Panc1 (cell line): Measurements from ENCODE around the gene OTULIN. TPM values are rescaled to one million over a fixed set of nuclear protein-coding genes. Genes with fewer than 3 reads are reported as not detected.
A peak's percentile ranks its signal among the peaks of the same experiment; 100 is the strongest.

Source experiments
- ATAC-seq: fragments of 200-7000 bp; cut with Tn5 transposase; 2 replicates; pipeline ENCODE4 v1.9.1; 2020; ENCODE audit warnings: mild to moderate bottlenecking, moderate library complexity
- BruUV-seq: library from RNA; stranded (reverse); fragments of 400-500 nt; replicated peaks from 2 replicates; lab custom pipeline; 2021; lab: Mats Ljungman, UMichigan
- CTCF ChIA-PET: fragments of 300-600 bp; sonication (Branson Sonifier 250); formaldehyde crosslinking; loops from one replicate; lab custom pipeline; 2022; ENCODE audit warnings: antibody characterized with exemption; lab: Charles Lee
- POLR2A ChIA-PET: fragments of 300-600 bp; sonication (Branson Sonifier 250); formaldehyde crosslinking; loops from one replicate; lab custom pipeline; 2022; ENCODE audit warnings: antibody characterized with exemption; lab: Charles Lee
- DNase-seq: peaks from one replicate; pipeline ENCODE4 v3.0.0-alpha.2; 2010; ENCODE audit warnings: low read depth, low spot score
- H3K27ac ChIP-seq: 2 replicates; pipeline ENCODE4 v1.5.1; 2011; ENCODE audit warnings: mild to moderate bottlenecking, low read length, inconsistent platforms
- H3K27me3 ChIP-seq: fragments of 200-500 bp; sonication (Bioruptor generic); 2 replicates; pipeline ENCODE4 v1.6.0; 2014; ENCODE audit warnings: low read length, inconsistent platforms; ENCODE audit not compliant: control insufficient read depth, insufficient read depth
- H3K36me3 ChIP-seq: fragments of 200-500 bp; sonication (Bioruptor generic); 2 replicates; pipeline ENCODE4 v1.5.1; 2014; ENCODE audit warnings: inconsistent platforms, mild to moderate bottlenecking, low read length, moderate library complexity; ENCODE audit not compliant: control insufficient read depth, insufficient read depth
- H3K4me1 ChIP-seq: 2 replicates; pipeline ENCODE4 v1.5.1; 2011; ENCODE audit warnings: inconsistent platforms, mild to moderate bottlenecking, low read length, moderate library complexity; ENCODE audit not compliant: control insufficient read depth, insufficient read depth
- H3K4me3 ChIP-seq, 2 experiments: 2 replicates each; pipeline ENCODE4 v1.5.1; 2011 to 2012; ENCODE audit warnings: low read depth in 2 of 2, low read length in 2 of 2, mild to moderate bottlenecking in 2 of 2, inconsistent platforms in 1 of 2, moderate library complexity in 1 of 2
- H3K9me3 ChIP-seq: fragments of 200-500 bp; sonication (Bioruptor generic); 2 replicates; pipeline ENCODE4 v1.5.1; 2014; ENCODE audit warnings: low read depth, mild to moderate bottlenecking, inconsistent platforms, low read length, moderate library complexity; ENCODE audit not compliant: control insufficient read depth, insufficient read depth
- POLR2AphosphoS5 ChIP-seq: IDR thresholded peaks from 2 replicates; pipeline ENCODE4 v1.6.1; 2012; ENCODE audit warnings: mild to moderate bottlenecking, low read depth, low read length, moderate library complexity
- SIN3A ChIP-seq: IDR thresholded peaks from 2 replicates; pipeline ENCODE4 v1.6.1; 2012; ENCODE audit warnings: low read depth, mild to moderate bottlenecking, low read length, moderate library complexity, borderline replicate concordance; ENCODE audit not compliant: insufficient read depth
- TCF7L2 ChIP-seq: IDR thresholded peaks from 2 replicates; pipeline ENCODE4 v1.6.1; 2011; ENCODE audit warnings: mild to moderate bottlenecking, low read depth, low read length, inconsistent platforms
- in situ Hi-C: cut with HindIII; loops from 2 replicates; pipeline ENCODE4 v1.10.0; 2016; ENCODE audit warnings: low sequenced_read_pairs, low pct_unique_long_range_greater_than_20kb
- intact Hi-C: fragments of 100-400 bp; cut with micrococcal nuclease; formaldehyde crosslinking; loops from one replicate; pipeline ENCODE4 v1.10.0; 2022; ENCODE audit not compliant: unreplicated experiment
- total RNA-seq: library from RNA; stranded (reverse); gene quantifications from one replicate; pipeline ENCODE4 v1.2.1, GENCODE V29; 2021; ENCODE audit not compliant: unreplicated experiment
- TF ChIP-seq, protein P1 (sequence below): fragments of 450-650 bp; IDR thresholded peaks from 2 replicates; pipeline ENCODE4 v1.5.1; 2017; ENCODE audit warnings: mild to moderate bottlenecking
- TF ChIP-seq, protein P2 (sequence below), 2 experiments: IDR thresholded peaks; 2 replicates each; pipeline ENCODE4 v1.6.1; 2011 to 2012; ENCODE audit warnings: low read depth in 2 of 2, control low read depth in 1 of 2, low read length in 1 of 2, mild to moderate bottlenecking in 1 of 2, moderate library complexity in 1 of 2; ENCODE audit not compliant: insufficient read depth in 1 of 2

OTULIN gene
- total RNA-seq, 1 experiment from 2014 or later: 40.1 TPM

DNA sequence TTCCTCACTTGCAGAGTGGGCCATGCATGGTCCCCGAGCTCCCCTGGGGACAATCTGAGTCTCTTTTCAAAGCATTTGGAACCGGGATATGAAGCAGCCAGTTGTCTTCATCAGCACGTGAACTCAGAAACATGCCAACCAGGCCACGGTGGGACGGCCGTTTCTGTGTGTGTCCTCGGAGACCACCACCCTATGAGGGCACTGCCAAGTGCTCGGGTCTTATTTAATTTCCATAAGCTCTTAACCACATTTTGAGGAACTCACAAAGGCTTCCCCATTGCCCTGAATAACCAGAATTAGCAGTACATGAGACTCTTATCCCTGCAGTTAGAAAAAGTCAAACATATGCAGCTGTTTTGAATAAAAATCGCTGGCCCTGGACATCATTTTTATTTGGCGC lies 60.1 kb downstream of the OTULIN start:
- H3K4me1 ChIP-seq: no peaks in the 10 kb centered on the region
- ATAC-seq: no peak
- TF ChIP-seq, protein P1, sequence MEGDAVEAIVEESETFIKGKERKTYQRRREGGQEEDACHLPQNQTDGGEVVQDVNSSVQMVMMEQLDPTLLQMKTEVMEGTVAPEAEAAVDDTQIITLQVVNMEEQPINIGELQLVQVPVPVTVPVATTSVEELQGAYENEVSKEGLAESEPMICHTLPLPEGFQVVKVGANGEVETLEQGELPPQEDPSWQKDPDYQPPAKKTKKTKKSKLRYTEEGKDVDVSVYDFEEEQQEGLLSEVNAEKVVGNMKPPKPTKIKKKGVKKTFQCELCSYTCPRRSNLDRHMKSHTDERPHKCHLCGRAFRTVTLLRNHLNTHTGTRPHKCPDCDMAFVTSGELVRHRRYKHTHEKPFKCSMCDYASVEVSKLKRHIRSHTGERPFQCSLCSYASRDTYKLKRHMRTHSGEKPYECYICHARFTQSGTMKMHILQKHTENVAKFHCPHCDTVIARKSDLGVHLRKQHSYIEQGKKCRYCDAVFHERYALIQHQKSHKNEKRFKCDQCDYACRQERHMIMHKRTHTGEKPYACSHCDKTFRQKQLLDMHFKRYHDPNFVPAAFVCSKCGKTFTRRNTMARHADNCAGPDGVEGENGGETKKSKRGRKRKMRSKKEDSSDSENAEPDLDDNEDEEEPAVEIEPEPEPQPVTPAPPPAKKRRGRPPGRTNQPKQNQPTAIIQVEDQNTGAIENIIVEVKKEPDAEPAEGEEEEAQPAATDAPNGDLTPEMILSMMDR: no peak
- TF ChIP-seq TCF7L2 (no peak), POLR2AphosphoS5 (no peak), SIN3A (no peak)
- TF ChIP-seq, protein P2, sequence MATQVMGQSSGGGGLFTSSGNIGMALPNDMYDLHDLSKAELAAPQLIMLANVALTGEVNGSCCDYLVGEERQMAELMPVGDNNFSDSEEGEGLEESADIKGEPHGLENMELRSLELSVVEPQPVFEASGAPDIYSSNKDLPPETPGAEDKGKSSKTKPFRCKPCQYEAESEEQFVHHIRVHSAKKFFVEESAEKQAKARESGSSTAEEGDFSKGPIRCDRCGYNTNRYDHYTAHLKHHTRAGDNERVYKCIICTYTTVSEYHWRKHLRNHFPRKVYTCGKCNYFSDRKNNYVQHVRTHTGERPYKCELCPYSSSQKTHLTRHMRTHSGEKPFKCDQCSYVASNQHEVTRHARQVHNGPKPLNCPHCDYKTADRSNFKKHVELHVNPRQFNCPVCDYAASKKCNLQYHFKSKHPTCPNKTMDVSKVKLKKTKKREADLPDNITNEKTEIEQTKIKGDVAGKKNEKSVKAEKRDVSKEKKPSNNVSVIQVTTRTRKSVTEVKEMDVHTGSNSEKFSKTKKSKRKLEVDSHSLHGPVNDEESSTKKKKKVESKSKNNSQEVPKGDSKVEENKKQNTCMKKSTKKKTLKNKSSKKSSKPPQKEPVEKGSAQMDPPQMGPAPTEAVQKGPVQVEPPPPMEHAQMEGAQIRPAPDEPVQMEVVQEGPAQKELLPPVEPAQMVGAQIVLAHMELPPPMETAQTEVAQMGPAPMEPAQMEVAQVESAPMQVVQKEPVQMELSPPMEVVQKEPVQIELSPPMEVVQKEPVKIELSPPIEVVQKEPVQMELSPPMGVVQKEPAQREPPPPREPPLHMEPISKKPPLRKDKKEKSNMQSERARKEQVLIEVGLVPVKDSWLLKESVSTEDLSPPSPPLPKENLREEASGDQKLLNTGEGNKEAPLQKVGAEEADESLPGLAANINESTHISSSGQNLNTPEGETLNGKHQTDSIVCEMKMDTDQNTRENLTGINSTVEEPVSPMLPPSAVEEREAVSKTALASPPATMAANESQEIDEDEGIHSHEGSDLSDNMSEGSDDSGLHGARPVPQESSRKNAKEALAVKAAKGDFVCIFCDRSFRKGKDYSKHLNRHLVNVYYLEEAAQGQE (IDR thresholded peaks at IDR 0.05; ENCODE audit: insufficient read depth in 1 of 2, low read depth in 2 of 2, low read length in 1 of 2): no peak
- H3K36me3 ChIP-seq: no peaks in the 10 kb centered on the region
- DNase-seq: no peak
- no peak overlapping the region for H3K27ac ChIP-seq
- intact Hi-C loops: loop anchor here (5.0 to 10.0 kb wide), 2 partner anchors 148 to 700 kb away; partner anchors contain the start of gene ANKH
- H3K4me3 ChIP-seq: no peak overlapping the region
- in situ Hi-C loops: no loop called here
- ChIA-PET CTCF (no interaction called here), POLR2A (no interaction called here)
- H3K9me3 ChIP-seq: no peaks in the 10 kb centered on the region
- no peaks in the 10 kb centered on the region for H3K27me3 ChIP-seq
- no TSS peak for BruUV-seq

DNA sequence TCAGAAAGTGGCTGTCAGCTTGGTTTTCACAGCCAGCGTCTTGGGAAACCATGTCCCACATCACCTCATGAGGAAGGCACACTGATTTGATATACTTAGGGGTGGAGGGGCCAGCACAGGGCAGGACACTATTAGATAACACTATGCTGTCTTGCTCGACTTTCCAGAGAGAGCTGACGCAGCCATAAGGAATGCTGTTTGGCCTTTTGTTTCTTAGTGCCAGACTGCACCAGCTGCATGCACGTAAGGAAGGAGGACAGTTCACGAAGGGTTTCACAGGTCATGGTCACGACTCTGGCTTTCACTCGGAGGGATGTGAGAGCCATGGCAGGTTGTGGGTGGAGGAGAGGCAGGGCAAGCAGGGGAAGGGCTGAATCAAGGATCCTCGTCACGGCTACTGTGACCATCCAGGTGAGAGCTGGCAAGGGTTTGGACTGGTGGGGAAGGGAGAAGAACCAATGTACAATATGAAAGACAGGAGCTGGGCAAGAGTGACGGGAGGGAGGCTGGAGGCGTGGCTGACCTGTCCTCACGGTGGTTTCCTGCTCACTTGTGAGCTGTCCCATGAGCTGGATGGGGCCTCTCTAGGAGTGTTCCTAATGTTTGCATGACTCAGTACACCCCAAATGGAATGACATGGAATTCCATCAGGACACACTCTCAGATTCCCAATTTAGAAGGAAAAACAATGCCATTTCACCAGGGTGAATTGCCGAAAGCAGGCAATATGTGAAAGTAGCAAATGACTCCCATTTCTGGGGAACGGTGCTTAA lies 61.7 kb downstream of the OTULIN start:
- no peak overlapping the region for H3K27ac ChIP-seq
- peak; percentile 42; the same call in 1 of the 2 replicates for ATAC-seq
- no peaks in the 10 kb centered on the region for H3K9me3 ChIP-seq
- no TSS peak for BruUV-seq
- no peak for DNase-seq
- CTCF ChIA-PET: interaction anchor here (0.5 to 1.9 kb wide), 2 partner anchors 151 to 277 kb away, joined by 3 to 16 read pairs; no protein-coding TSS in a partner anchor
- in situ Hi-C loops: no loop called here
- POLR2A ChIA-PET: no interaction called here
- H3K36me3 ChIP-seq: no peaks in the 10 kb centered on the region
- TF ChIP-seq TCF7L2 (no peak), POLR2AphosphoS5 (no peak), SIN3A (no peak)
- TF ChIP-seq, protein P1: no peak
- TF ChIP-seq, protein P2 (IDR thresholded peaks at IDR 0.05; ENCODE audit: insufficient read depth in 1 of 2, low read depth in 2 of 2, low read length in 1 of 2): no peak
- H3K4me1 ChIP-seq: no peaks in the 10 kb centered on the region
- no peak overlapping the region for H3K4me3 ChIP-seq
- H3K27me3 ChIP-seq: no peaks in the 10 kb centered on the region
- intact Hi-C loops: loop anchor here (5.0 to 10.0 kb wide), 2 partner anchors 146 to 699 kb away; partner anchors contain the start of gene ANKH
